ENCODE data around the gene SRSF10. TPM values are rescaled to one million over a fixed set of nuclear protein-coding genes. Genes with fewer than 3 reads are reported as not detected.

The SRSF10 gene
- total and polyA plus RNA-seq, 8 donors = 84.9 to 296 (median 254) TPM

GRCh38 chr1:23984417-23985186 lies 4.5 kb upstream of the SRSF10 start:
- H3K27me3 ChIP-seq = no peaks in the 10 kb centered on the region
- H3K4me1 ChIP-seq = peaks cover 7 to 8% of the 10 kb centered on the region in 2 donors
- no peaks in the 10 kb centered on the region for H3K36me3 ChIP-seq
- DNase-seq (peak in 2 of 4 donors; percentile 59 to 78), ATAC-seq (no peak)
- no peak for TF ChIP-seq CTCF (IDR thresholded peaks at IDR 0.05)
- H3K9me3 ChIP-seq = no peaks in the 10 kb centered on the region
- intact Hi-C loops (cut with DNase I) = no loop called here
- peak overlapping the region; percentile 57 to 61 for H3K27ac ChIP-seq
- no peak overlapping the region for H3K4me3 ChIP-seq

- Histone ChIP-seq H3K4me3 (peak overlapping the region; percentile 77 to 94), H3K27ac (peak overlapping the region; percentile 97), H3K4me1 (peaks cover 30 to 46% of the 10 kb centered on the region in 2 donors), H3K36me3 (no peaks in the 10 kb centered on the region), H3K9me3 (no peaks in the 10 kb centered on the region), H3K27me3 (no peaks in the 10 kb centered on the region)
- TF ChIP-seq CTCF (IDR thresholded peaks at IDR 0.05) = no peak
- ATAC-seq = peak; percentile 5
- intact Hi-C loops (cut with DNase I) = no loop called here
- DNase-seq = no peak
These were observed 572 bp upstream of the SRSF10 start for GRCh38 chr1:23980728-23981070.

- intact Hi-C loops (cut with DNase I) = no loop called here
These were observed 693 bp downstream of the SRSF10 start for GRCh38 chr1:23979387-23979880.

GRCh38 chr1:23978805-23979204 lies 1.3 kb downstream of the SRSF10 start:
- peak overlapping the region; percentile 77 to 94 for H3K4me3 ChIP-seq
- TF ChIP-seq CTCF (IDR thresholded peaks at IDR 0.05) = no peak
- ATAC-seq = no peak
- no peak for DNase-seq
- no peaks in the 10 kb centered on the region for H3K9me3 ChIP-seq
- peaks cover 0 to 13% of the 10 kb centered on the region in 2 donors for H3K36me3 ChIP-seq
- intact Hi-C loops (cut with DNase I) = no loop called here
- no peaks in the 10 kb centered on the region for H3K27me3 ChIP-seq
- peak overlapping the region; percentile 97 for H3K27ac ChIP-seq
- peaks cover 30 to 57% of the 10 kb centered on the region in 2 donors for H3K4me1 ChIP-seq

More at GRCh38 chr1:23979387-23979880, 693 bp downstream of the SRSF10 start:
- no peaks in the 10 kb centered on the region for H3K27me3 ChIP-seq
- H3K27ac ChIP-seq = peak overlapping the region; percentile 97
- no peaks in the 10 kb centered on the region for H3K9me3 ChIP-seq
- H3K4me3 ChIP-seq = peak overlapping the region; percentile 77 to 94
- peaks cover 0 to 7% of the 10 kb centered on the region in 2 donors for H3K36me3 ChIP-seq
- ATAC-seq (no peak), DNase-seq (no peak)
- TF ChIP-seq CTCF (IDR thresholded peaks at IDR 0.05) = no peak
- peaks cover 30 to 51% of the 10 kb centered on the region in 2 donors for H3K4me1 ChIP-seq

GRCh38 chr1:23977854-23978191 lies 2.3 kb downstream of the SRSF10 start:
- peak overlapping the region in 1 of 2 donors; percentile 77 for H3K4me3 ChIP-seq

More at GRCh38 chr1:23977854-23978191, 2.3 kb downstream of the SRSF10 start:
- H3K9me3 ChIP-seq = no peaks in the 10 kb centered on the region
- TF ChIP-seq CTCF (IDR thresholded peaks at IDR 0.05) = no peak
- intact Hi-C loops (cut with DNase I) = no loop called here
- DNase-seq = no peak
- H3K36me3 ChIP-seq = peaks cover 0 to 23% of the 10 kb centered on the region in 2 donors
- peaks cover 30 to 62% of the 10 kb centered on the region in 2 donors for H3K4me1 ChIP-seq
- H3K27ac ChIP-seq = no peak overlapping the region
- H3K27me3 ChIP-seq = no peaks in the 10 kb centered on the region
- ATAC-seq = no peak
